ENCODE data around the gene ADPRS.

- TF ChIP-seq SIN3A (IDR thresholded peaks at IDR 0.05; ENCODE audit: borderline replicate concordance, insufficient read depth, low read length) (no peak), TAF1 (IDR thresholded peaks at IDR 0.05; ENCODE audit: borderline replicate concordance, insufficient read depth, low read length) (no peak), POLR2AphosphoS5 (IDR thresholded peaks at IDR 0.05; ENCODE audit: low read depth, low read length) (no peak), REST (IDR thresholded peaks at IDR 0.05; ENCODE audit: insufficient read depth in 1 of 2, low read depth in 2 of 2, low read length in 2 of 2) (no peak), FOXP2 (optimal IDR thresholded peaks at IDR 0.05; ENCODE audit: borderline replicate concordance, extremely low read depth, extremely low read length, insufficient read depth) (no peak)
These were observed 4.1 kb upstream of the ADPRS start for GRCh38 chr1:36084497-36085115.
